HG02885 (cell line): ENCODE measurements around the gene MAJIN.
"Not testable (repeated sequence)": the region's sequence is repeated elsewhere in the genome, so short reads cannot be mapped to it uniquely, and the experiment has no call there.

Experiments
- ATAC-seq: cut with Tn5 transposase; IDR thresholded peaks from one replicate; pipeline ENCODE4 v1.9.1; 2021; ENCODE audit warnings: mild to moderate bottlenecking; ENCODE audit not compliant: unreplicated experiment, poor library complexity

Gene MAJIN, protein sequence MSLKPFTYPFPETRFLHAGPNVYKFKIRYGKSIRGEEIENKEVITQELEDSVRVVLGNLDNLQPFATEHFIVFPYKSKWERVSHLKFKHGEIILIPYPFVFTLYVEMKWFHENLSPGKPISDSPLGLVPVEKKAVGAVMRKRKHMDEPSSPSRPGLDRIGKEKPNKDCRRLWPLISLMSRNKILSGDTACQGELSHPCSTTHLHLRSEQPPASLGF

GRCh38 chr11:64971421-64972233 is at the start of gene MAJIN:
Gene MAJIN, minus strand, starts transcription at chr11:64972108. Its CDS starts 12,703 bp downstream, at chr11:64959405.
- ATAC-seq = no peak

GRCh38 chr11:65021509-65021908 is 49.6 kb upstream of the MAJIN start:
- no peak for ATAC-seq

- ATAC-seq = no peak
These were observed 49.1 kb upstream of the MAJIN start for GRCh38 chr11:65021003-65021402.

GRCh38 chr11:65019824-65020223 is 47.9 kb upstream of the MAJIN start:
- ATAC-seq = no peak

- no peak for ATAC-seq
These were observed 46.0 kb upstream of the MAJIN start for GRCh38 chr11:65017937-65018336.

- ATAC-seq = no peak
These were observed 44.8 kb upstream of the MAJIN start for GRCh38 chr11:65016705-65017104.

- ATAC-seq = no peak
These were observed 42.9 kb upstream of the MAJIN start for GRCh38 chr11:65014726-65015227.

DNA sequence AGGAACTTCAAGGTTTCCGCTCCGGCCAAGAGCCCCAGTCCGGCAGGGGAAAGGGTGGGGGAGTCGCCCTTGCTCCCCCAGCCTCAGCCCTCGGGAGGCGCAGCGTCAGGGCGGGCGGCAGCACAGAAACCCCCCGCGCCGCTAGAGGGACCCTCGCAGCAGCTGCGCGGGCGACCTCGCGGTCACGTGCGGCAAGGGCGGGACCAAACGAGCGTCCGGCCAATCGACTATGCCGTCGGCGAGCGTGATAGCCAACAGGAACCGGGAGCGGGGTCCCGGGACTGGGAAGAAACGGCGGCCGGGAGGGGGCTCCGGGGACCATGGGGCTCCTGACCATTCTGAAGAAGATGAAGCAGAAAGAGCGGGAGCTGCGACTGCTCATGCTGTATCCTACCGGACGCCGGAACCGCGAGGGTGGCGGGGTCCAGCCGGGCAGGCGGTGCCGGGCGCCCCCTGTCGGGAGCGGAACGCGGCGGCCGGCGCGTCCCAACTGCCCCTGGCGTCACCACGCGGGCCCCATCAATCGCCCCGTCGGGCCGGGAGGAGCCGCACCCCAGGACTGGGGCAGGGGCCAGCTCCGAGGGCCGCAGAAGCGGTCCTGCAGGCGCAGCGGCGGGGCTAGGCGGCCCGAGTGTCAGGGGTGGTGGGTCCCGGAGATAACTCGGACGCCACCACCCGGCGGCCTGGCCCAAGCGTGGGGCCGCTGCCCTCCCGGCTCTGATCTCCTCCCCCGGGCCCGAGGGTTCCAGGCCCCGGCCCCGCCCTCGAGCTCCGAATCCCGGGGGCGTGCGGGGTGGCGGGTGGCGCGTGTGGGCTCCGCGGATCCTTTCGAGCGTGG is 42.2 kb upstream of the MAJIN start, which contains the start of gene ARL2:
TSS of gene ARL2 (plus strand) at position 273 of the 838 bp plus-strand sequence. CDS start at position 321, 48 bp downstream.
- peak; percentile 82 for ATAC-seq

GRCh38 chr11:65013130-65013887 is 41.4 kb upstream of the MAJIN start:
- ATAC-seq = peak; percentile 69

- ATAC-seq = no peak
These were observed 37.0 kb upstream of the MAJIN start for GRCh38 chr11:65008873-65009272.

GRCh38 chr11:65008016-65008415 is 36.1 kb upstream of the MAJIN start:
- ATAC-seq = no peak

- not testable (repeated sequence) for ATAC-seq
These were observed 32.1 kb upstream of the MAJIN start for GRCh38 chr11:65003968-65004367.

DNA sequence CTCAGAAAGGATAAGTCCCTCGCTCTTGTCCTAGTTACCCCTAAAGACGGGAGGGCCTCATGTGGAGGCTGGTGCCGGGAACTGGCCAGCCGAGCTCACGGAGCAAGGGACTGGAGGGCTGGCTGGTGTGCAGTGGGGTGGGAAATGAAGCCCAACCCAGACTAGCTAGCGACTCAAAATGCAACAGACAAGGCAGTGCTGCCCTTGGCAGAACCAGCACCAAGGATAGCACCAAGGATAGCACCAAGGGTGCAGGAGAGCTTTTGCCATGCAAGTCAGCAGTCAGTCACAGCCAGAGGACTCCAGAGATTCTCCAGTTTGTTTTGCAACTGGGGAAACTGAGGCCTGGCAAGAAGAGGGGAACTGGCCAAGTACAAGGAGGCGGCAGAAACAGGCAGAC is 31.4 kb upstream of the MAJIN start:
- ATAC-seq = no peak

- ATAC-seq = no peak
These were observed 30.8 kb upstream of the MAJIN start for GRCh38 chr11:65002706-65003105.

- ATAC-seq = no peak
These were observed 27.6 kb upstream of the MAJIN start for GRCh38 chr11:64999478-64999877.

GRCh38 chr11:64998690-64999431 is 27.0 kb upstream of the MAJIN start:
- ATAC-seq = no peak

GRCh38 chr11:64998141-64998540 is 26.2 kb upstream of the MAJIN start:
- ATAC-seq = no peak

DNA sequence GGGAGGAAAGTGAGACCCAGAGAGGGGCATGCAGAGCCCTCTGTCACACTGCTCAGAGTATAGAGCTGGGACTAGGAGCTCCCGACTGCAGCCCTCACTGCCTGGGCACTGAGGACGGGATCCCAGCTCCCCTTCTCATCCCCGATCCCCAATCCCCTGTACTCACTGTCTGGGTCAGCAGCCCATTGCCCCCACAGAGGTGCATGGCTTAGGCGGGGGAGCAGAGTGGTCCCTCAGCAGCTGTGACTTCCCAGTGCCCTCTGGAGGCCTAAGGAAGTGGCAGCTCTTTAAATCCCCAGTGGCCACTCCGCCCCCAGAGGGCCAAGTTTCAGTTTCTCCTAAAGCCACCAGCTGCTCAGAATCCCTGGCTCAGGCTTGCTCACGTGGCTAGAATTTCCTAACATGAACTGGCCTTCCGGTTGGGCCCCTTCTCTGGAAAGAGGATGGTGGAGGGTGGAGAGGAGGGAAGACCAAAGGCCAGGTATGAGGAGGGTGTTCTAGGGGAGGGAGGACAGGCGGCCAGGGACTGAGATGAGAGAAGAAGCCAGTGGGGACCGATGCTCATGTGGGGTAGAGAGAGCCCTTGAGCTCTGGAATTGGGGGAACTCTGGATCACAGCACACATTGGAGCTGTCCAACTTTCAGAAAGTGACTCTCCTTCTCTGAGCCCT is 24.9 kb upstream of the MAJIN start, which contains the start of gene BATF2:
TSS of gene BATF2 (minus strand) at position 262 of the 671 bp plus-strand sequence. CDS start at position 205, 57 bp downstream.
- ATAC-seq = no peak

DNA sequence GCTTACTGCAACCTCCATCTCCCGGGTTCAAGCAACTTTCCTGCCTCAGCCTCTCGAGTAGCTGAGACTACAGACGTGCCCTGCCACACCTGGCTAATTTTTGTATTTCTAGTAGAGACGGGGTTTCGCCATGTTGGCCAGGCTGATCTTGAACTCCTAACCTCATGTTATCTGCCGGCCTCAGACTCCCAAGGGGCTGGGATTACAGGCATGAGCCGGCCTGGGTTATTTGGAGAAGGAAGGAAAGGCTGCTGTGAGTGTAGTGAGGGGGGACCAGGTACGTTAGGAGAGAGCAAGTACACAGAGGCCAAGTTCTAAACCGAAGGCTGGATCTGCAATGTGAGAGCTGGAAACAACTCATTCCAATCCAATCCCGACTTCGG is 24.4 kb upstream of the MAJIN start:
- no peak for ATAC-seq
